Gastrocnemius medialis (tissue), 4 donors: ENCODE measurements around the gene KRTAP29-1. TPM values are rescaled to one million over a fixed set of nuclear protein-coding genes. Genes with fewer than 3 reads are reported as not detected.

ENCODE experiments used
- ATAC-seq, 2 donors: fragments of 150-250 bp; one replicate each; pipeline ENCODE4 v1.9.1; 2016
- DNase-seq, 2 donors: peaks; one replicate each; pipeline ENCODE4 v3.0.0-alpha.2; 2019
- H3K27ac ChIP-seq, 4 donors: fragments of 200-600 bp; sonication (generic); 1 replicate in 1 of 4; 2 replicates in 3 of 4; pipeline ENCODE4 v1.5.1; 2016 to 2018; ENCODE audit warnings: mild to moderate bottlenecking in 2 of 4, moderate library complexity in 1 of 4
- H3K27me3 ChIP-seq, 3 donors: fragments of 200-600 bp; sonication (generic) in 2 of 3; 1 replicate in 1 of 3; 2 replicates in 2 of 3; pipeline versions ENCODE4 v1.5.1 to v1.6.0; 2016 to 2019; ENCODE audit warnings: mild to moderate bottlenecking in 1 of 3, moderate library complexity in 1 of 3
- H3K36me3 ChIP-seq, 2 donors: fragments of 200-600 bp; sonication (generic) in 1 of 2; one replicate each; pipeline ENCODE4 v1.5.1; 2017 to 2018
- H3K4me1 ChIP-seq, 2 donors: fragments of 200-600 bp; sonication (generic) in 1 of 2; one replicate each; pipeline ENCODE4 v1.5.1; 2016 to 2017; ENCODE audit warnings: mild to moderate bottlenecking in 2 of 2
- H3K4me3 ChIP-seq, 4 donors: fragments of 200-600 bp; sonication (generic) in 3 of 4; 1 replicate in 1 of 4; 2 replicates in 3 of 4; pipeline ENCODE4 v1.5.1; 2016 to 2019; ENCODE audit warnings: mild to moderate bottlenecking in 2 of 4
- H3K9me3 ChIP-seq, 3 donors: fragments of 200-600 bp; sonication (generic) in 2 of 3; 1 replicate in 1 of 3; 2 replicates in 2 of 3; pipeline ENCODE4 v1.5.1; 2016 to 2019
- CTCF ChIP-seq, 5 experiments: fragments of 450-650 bp in 3 of 5; fragments of 200-600 bp in 2 of 5; sonication (generic) in 2 of 5; IDR thresholded peaks in 4 of 5; conservative IDR thresholded peaks in 1 of 5; 1 replicate in 4 of 5; 2 replicates in 1 of 5; pipeline ENCODE4 v1.5.1; 2016 to 2019; ENCODE audit warnings: antibody characterized with exemption in 5 of 5, mild to moderate bottlenecking in 3 of 5, moderate library complexity in 3 of 5
- POLR2A ChIP-seq, 2 donors: fragments of 450-650 bp; IDR thresholded peaks; one replicate each; pipeline ENCODE4 v1.6.1; 2017; ENCODE audit warnings: antibody characterized with exemption in 2 of 2, mild to moderate bottlenecking in 2 of 2, moderate library complexity in 2 of 2
- in situ Hi-C, 4 donors: fragments of 200-750 bp; cut with MboI; loops; one replicate each; pipeline versions ENCODE4 v1.15.0 to v1.8.0; 2017; ENCODE audit warnings: low sequenced_read_pairs in 4 of 4
- intact Hi-C: fragments of 100-400 bp; cut with DNase I; formaldehyde crosslinking; loops from one replicate; pipeline ENCODE4 v1.15.1; 2023; ENCODE audit warnings: low total_unique reads
- total RNA-seq, 4 donors: library from RNA; depleted of rRNA; stranded (reverse); fragments of >200 nt; gene quantifications; one replicate each; pipeline versions ENCODE4 v1.1.0 to v1.2.3, GENCODE V29; 2016

The KRTAP29-1 gene
- total RNA-seq, 4 donors from 2014 or later, result not detected

DNA sequence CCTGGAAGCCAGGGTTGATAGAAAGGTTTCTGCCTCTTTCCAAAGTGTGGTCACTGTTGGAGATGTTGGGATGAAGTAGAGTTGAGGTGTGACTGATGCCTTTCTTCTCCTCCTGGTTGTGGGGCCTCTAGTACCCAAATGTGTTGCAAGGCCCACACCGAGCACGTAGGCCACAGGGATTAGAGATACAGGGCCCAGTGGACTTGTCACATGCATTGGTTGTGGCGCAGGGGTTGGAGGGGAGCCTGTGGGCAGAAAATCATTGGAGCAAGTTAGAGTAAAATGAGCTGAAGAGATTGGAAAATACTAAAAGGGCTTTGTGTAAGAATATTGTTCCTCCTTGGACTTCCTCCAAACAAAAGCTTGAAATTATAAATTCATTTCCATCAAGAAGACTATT is 43.3 kb upstream of the KRTAP29-1 start:
- in situ Hi-C loops, result no loop called here
- Histone ChIP-seq H3K36me3 (no peaks in the 10 kb centered on the region), H3K9me3 (no peaks in the 10 kb centered on the region), H3K4me3 (no peak overlapping the region), H3K27me3 (no peaks in the 10 kb centered on the region), H3K27ac (no peak overlapping the region), H3K4me1 (no peaks in the 10 kb centered on the region)
- TF ChIP-seq CTCF (IDR thresholded peaks at IDR 0.05 in 4 of 5, conservative IDR thresholded peaks at IDR 0.05 in 1 of 5), result no peak
- no peak for TF ChIP-seq POLR2A (IDR thresholded peaks at IDR 0.05)
- ATAC-seq (no peak), DNase-seq (no peak)
- intact Hi-C loops, result no loop called here

DNA sequence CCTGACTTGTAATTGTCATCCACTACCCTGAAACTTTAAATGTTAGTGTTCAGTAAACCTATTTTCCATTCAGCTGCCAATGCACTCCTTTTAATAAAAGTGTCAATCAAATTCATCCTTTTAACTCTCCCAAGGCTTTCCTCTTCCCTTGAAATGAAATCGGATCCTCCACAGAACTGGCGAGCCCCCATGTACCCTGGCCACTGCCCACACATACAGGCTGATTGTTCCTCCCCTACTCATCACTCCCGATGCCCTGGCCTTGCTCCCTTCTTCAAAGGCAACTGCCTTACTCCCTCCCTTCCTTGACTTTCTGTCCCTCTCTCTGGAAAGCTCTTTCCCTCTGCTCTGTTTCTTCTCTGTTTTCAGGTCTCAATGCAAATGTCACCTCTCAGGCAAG is 40.4 kb upstream of the KRTAP29-1 start:
- DNase-seq (no peak), ATAC-seq (no peak)
- H3K9me3 ChIP-seq, result no peaks in the 10 kb centered on the region
- in situ Hi-C loops, result no loop called here
- intact Hi-C loops, result no loop called here
- H3K27me3 ChIP-seq, result no peaks in the 10 kb centered on the region
- H3K27ac ChIP-seq, result no peak overlapping the region
- H3K4me1 ChIP-seq, result no peaks in the 10 kb centered on the region
- no peak overlapping the region for H3K4me3 ChIP-seq
- no peaks in the 10 kb centered on the region for H3K36me3 ChIP-seq
- TF ChIP-seq CTCF (IDR thresholded peaks at IDR 0.05 in 4 of 5, conservative IDR thresholded peaks at IDR 0.05 in 1 of 5), result no peak

DNA sequence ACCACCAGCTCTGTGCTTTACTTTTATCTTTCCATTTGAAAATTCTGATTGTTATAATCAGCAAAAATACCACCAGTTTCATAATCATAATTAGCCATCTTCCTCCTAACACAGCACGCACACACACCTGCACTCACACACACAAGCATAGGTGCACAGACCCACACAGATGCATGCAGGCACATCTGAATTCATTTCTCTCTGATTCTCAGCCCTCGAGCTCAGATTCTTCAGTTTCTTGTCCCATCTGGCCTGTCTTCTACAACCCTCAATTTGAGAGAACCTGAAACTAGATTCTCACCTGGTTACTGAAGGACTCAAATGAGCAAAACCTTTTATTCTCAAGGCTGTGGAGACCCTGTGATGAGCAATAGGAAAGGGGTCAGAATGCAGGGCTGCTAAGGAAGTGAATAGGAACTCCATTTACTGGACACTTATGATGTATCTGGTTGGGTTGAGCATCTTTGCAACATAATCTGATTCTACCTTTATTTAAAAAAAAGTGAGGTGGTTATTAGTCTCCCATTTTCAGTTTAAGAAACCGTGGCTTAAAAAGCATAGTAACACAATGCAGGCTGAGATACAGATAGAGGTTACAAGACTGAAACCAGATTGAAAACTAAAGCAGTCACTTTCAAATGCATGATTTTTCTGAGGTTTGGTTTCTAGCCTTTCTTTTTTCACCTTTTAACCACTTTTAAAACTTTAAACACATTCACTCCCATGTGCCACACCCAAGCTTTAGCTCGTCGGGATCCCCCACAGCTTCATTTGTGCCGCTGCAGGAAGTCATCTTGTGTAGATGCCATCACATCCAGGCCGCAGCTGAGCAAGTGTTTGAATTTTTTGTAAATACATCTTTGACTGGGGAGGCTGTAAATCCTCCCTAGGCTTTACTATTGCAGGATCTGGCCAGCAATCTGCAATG is 38.5 kb upstream of the KRTAP29-1 start:
- in situ Hi-C loops (no loop called here), intact Hi-C loops (no loop called here)
- no peaks in the 10 kb centered on the region for H3K9me3 ChIP-seq
- ATAC-seq, result no peak
- no peak overlapping the region for H3K4me3 ChIP-seq
- DNase-seq, result no peak
- no peaks in the 10 kb centered on the region for H3K4me1 ChIP-seq
- no peaks in the 10 kb centered on the region for H3K27me3 ChIP-seq
- no peak overlapping the region for H3K27ac ChIP-seq
- no peak for TF ChIP-seq CTCF (IDR thresholded peaks at IDR 0.05 in 4 of 5, conservative IDR thresholded peaks at IDR 0.05 in 1 of 5)
- no peak for TF ChIP-seq POLR2A (IDR thresholded peaks at IDR 0.05)
- H3K36me3 ChIP-seq, result no peaks in the 10 kb centered on the region

DNA sequence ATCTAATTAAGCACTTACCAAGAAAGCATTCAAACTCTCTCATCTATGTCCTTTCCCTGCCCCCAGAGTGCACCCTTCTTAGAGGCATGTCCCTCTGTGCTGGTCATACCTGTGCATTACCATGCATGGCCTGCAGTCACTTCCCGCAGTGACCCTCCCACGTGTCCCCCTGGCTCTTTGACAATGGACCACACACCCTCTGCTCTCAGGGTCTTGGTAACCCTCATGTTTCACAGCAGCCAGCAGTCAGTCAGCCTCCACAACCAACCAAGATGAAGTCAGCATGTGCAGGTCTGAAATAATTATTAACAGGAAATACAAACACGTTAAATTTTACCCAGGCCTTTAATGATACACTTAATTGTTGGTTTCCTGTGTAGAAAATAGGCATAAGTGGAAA is 37.8 kb upstream of the KRTAP29-1 start:
- H3K27me3 ChIP-seq, result no peaks in the 10 kb centered on the region
- TF ChIP-seq POLR2A (IDR thresholded peaks at IDR 0.05) (no peak), CTCF (IDR thresholded peaks at IDR 0.05 in 4 of 5, conservative IDR thresholded peaks at IDR 0.05 in 1 of 5) (no peak)
- no peak for ATAC-seq

More for the DNA sequence above, 37.8 kb upstream of the KRTAP29-1 start:
- Histone ChIP-seq H3K36me3 (no peaks in the 10 kb centered on the region), H3K4me1 (no peaks in the 10 kb centered on the region), H3K4me3 (no peak overlapping the region), H3K9me3 (no peaks in the 10 kb centered on the region), H3K27ac (no peak overlapping the region)
- in situ Hi-C loops, result no loop called here
- no peak for DNase-seq
- intact Hi-C loops, result no loop called here
